Subcutaneous abdominal adipose tissue (tissue), 5 donors: ENCODE data around the gene CCDC174.

Source experiments
- H3K27ac ChIP-seq: one replicate; pipeline ENCODE4 v1.7.0; 2013; ENCODE audit warnings: low read depth, mild to moderate bottlenecking, inconsistent platforms, low read length, moderate library complexity
- H3K27me3 ChIP-seq, 5 donors: one replicate each; pipeline ENCODE4 v1.7.0; 2013; ENCODE audit warnings: low read length in 5 of 5, inconsistent platforms in 1 of 5; ENCODE audit not compliant: control insufficient read depth in 5 of 5, insufficient read depth in 4 of 5
- H3K36me3 ChIP-seq, 5 donors: one replicate each; pipeline ENCODE4 v1.7.0; 2013; ENCODE audit warnings: low read length in 5 of 5; ENCODE audit not compliant: control insufficient read depth in 5 of 5, insufficient read depth in 5 of 5
- H3K4me1 ChIP-seq, 5 donors: one replicate each; pipeline ENCODE4 v1.7.0; 2013; ENCODE audit warnings: low read length in 5 of 5, mild to moderate bottlenecking in 3 of 5, moderate library complexity in 1 of 5; ENCODE audit not compliant: control insufficient read depth in 5 of 5, insufficient read depth in 5 of 5
- H3K4me3 ChIP-seq, 5 donors: one replicate each; pipeline ENCODE4 v1.7.0; 2013; ENCODE audit warnings: low read length in 5 of 5, low read depth in 1 of 5
- H3K9ac ChIP-seq, 5 donors: one replicate each; pipeline ENCODE4 v1.7.0; 2013; ENCODE audit warnings: low read length in 5 of 5, mild to moderate bottlenecking in 4 of 5, moderate library complexity in 3 of 5
- H3K9me3 ChIP-seq, 5 donors: one replicate each; pipeline ENCODE4 v1.7.0; 2013; ENCODE audit warnings: low read length in 5 of 5; ENCODE audit not compliant: control insufficient read depth in 5 of 5
- donor health status: healthy.
- donor health status: healthy.
- donor health status: healthy.
- donor health status: healthy.
- donor health status: healthy.

Gene CCDC174

GRCh38 chr3:14691719-14692118, 40.2 kb downstream of the CCDC174 start:
- peaks cover 0 to 3% (median 0%) of the 10 kb centered on the region in 5 donors for H3K9me3 ChIP-seq
- H3K4me1 ChIP-seq: no peaks in the 10 kb centered on the region
- H3K4me3 ChIP-seq: no peak overlapping the region
- H3K9ac ChIP-seq: no peak overlapping the region
- H3K27ac ChIP-seq: no peak overlapping the region
- no peaks in the 10 kb centered on the region for H3K36me3 ChIP-seq
- H3K27me3 ChIP-seq: peaks cover 0 to 8% (median 0%) of the 10 kb centered on the region in 5 donors

DNA sequence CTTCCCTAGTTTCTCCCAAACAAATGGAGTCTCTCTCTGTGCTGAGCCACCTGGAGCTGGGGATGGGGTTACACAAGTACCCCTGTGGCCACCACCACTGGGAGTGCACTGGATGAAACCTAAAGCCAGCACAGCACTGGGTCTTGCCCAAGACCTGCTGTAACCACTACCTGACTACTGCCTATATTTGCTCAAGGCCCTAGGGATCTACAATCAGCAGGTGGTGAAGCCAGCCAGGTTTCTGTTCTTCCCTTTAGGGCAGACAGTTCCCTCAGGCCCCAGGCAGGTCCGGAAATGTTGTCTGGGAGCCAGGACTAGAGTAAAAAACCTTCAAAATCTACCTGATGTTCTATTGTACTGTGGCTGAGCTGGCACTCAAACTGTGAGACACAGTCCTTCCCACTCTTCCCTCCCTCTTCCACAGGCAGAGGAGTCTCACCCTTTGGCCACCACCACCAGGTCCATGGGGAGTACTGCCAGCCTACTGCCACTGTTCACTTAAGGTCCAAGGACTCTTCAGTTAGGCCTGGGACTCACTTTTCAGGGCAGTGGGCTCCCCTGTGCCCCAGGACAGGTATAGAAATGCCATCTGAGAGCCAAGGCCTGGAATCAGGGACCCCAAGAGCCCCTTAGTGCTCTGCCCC, 47.2 kb downstream of the CCDC174 start:
- Histone ChIP-seq H3K9ac (no peak overlapping the region), H3K9me3 (peaks cover 0 to 2% (median 0%) of the 10 kb centered on the region in 5 donors), H3K4me3 (no peak overlapping the region), H3K27ac (no peak overlapping the region), H3K27me3 (no peaks in the 10 kb centered on the region), H3K36me3 (no peaks in the 10 kb centered on the region), H3K4me1 (no peaks in the 10 kb centered on the region)

- no peak overlapping the region for H3K27ac ChIP-seq
- H3K4me1 ChIP-seq: no peaks in the 10 kb centered on the region
- no peaks in the 10 kb centered on the region for H3K36me3 ChIP-seq
- no peaks in the 10 kb centered on the region for H3K27me3 ChIP-seq
- no peaks in the 10 kb centered on the region for H3K9me3 ChIP-seq
- H3K4me3 ChIP-seq: no peak overlapping the region
- H3K9ac ChIP-seq: no peak overlapping the region
Observed at GRCh38 chr3:14699643-14700042, 48.1 kb downstream of the CCDC174 start.

DNA sequence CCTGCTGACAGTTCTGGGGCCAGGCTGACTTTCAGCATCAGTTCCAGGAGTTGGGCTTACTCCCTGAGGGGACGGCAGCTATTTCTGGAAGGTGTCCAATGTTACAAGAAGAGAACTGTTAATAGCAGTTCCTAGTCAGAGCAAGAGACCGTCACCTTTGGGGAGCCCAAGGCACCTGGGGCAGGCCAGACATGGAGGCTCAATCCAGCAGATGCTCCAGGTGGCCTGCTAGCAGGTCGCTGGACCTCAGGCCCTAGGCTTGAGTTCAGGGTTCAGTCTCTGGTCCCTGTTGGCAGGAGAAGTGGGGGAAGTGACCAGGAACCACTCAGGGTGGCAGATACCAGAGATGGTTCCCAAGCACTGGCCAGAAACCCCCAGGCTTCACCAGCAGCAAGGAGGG, 49.3 kb downstream of the CCDC174 start:
- Histone ChIP-seq H3K4me1 (no peaks in the 10 kb centered on the region), H3K4me3 (no peak overlapping the region), H3K9ac (no peak overlapping the region), H3K9me3 (no peaks in the 10 kb centered on the region), H3K36me3 (no peaks in the 10 kb centered on the region), H3K27ac (no peak overlapping the region), H3K27me3 (no peaks in the 10 kb centered on the region)

DNA sequence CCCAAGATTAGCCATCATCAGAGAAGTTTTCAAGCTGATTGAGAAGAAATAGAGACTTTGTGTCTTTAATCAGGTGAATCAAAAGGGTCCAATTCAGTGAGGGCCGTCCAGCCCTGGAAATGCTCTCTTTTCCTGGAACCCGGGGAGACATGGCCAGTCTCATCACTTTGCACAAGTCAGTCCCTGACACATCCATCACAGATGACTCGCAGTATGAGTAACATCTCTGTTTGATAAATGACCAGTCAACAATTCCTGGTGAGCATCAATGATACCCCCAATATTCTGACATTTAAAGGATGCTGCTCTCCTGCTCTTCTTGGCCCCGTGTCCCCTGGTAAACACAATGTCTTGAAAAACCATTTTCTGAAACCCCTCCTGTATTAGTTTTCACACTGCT, 50.1 kb downstream of the CCDC174 start:
- Histone ChIP-seq H3K9me3 (no peaks in the 10 kb centered on the region), H3K27me3 (no peaks in the 10 kb centered on the region), H3K27ac (no peak overlapping the region), H3K4me3 (no peak overlapping the region), H3K36me3 (no peaks in the 10 kb centered on the region), H3K9ac (no peak overlapping the region), H3K4me1 (no peaks in the 10 kb centered on the region)

DNA sequence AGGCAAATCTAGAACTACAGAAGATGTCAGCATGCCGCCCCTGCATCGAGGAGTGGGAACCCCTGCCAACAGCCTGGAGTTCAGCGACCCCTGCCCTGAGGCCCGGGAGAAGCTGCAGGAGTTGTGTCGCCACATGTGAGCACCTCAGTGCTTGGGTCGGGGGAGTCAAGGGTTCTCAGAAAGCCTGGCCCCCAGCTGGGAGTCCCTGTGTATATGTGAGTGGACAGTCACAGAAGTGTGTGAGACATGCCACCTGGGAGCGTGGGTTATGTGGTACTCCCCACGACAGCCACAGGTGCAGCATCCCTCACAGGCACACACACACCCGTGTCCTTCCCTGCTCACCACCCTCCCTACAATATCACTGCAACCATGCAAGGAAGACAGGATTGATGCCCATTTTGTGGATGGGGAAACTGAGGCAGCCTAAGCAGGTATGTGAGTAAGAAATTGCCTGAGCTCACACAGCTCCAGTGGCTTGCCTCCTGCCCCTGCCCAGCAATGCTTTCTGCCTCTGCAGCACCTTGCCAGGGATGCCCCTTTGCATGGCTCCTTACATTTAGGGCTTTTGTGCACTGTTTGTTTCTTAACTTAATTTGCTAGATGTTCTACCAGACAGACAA, 51.7 kb downstream of the CCDC174 start:
- no peaks in the 10 kb centered on the region for H3K36me3 ChIP-seq
- no peak overlapping the region for H3K27ac ChIP-seq
- no peak overlapping the region for H3K9ac ChIP-seq
- no peak overlapping the region for H3K4me3 ChIP-seq
- H3K27me3 ChIP-seq: no peaks in the 10 kb centered on the region
- H3K9me3 ChIP-seq: no peaks in the 10 kb centered on the region
- H3K4me1 ChIP-seq: no peaks in the 10 kb centered on the region

DNA sequence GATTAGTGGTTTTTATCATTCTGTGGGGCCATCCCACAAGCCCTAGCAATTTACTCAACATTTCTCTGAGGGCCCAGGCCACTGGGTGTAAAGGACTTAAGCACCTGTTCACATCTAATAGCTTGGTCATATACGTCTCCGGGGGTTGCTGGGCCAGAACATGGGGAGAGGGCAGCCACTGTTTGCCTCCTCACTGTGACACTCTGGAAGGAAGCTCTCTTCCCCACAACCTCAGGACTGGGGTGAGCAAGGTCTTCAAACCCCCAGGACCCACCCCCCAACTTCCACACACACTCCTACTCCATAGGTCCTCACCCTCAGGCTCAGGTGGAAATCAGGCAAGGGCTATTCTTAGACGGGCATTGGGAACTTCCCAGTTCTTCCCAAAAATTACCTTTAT, 52.2 kb downstream of the CCDC174 start:
- no peak overlapping the region for H3K9ac ChIP-seq

GRCh38 chr3:14706096-14706495, 54.5 kb downstream of the CCDC174 start:
- Histone ChIP-seq H3K27me3 (no peaks in the 10 kb centered on the region), H3K4me1 (no peaks in the 10 kb centered on the region)

More for the DNA sequence above, 52.2 kb downstream of the CCDC174 start:
- Histone ChIP-seq H3K27me3 (no peaks in the 10 kb centered on the region), H3K4me3 (no peak overlapping the region), H3K4me1 (no peaks in the 10 kb centered on the region), H3K27ac (no peak overlapping the region), H3K36me3 (no peaks in the 10 kb centered on the region), H3K9me3 (no peaks in the 10 kb centered on the region)

GRCh38 chr3:14716591-14716990, 65.0 kb downstream of the CCDC174 start:
- H3K4me3 ChIP-seq: no peak overlapping the region
- H3K36me3 ChIP-seq: no peaks in the 10 kb centered on the region
- no peak overlapping the region for H3K27ac ChIP-seq
- H3K27me3 ChIP-seq: no peaks in the 10 kb centered on the region
- H3K4me1 ChIP-seq: no peaks in the 10 kb centered on the region
- peaks cover 0 to 10% (median 8%) of the 10 kb centered on the region in 5 donors for H3K9me3 ChIP-seq
- H3K9ac ChIP-seq: no peak overlapping the region

More at GRCh38 chr3:14706096-14706495, 54.5 kb downstream of the CCDC174 start:
- Histone ChIP-seq H3K9me3 (no peaks in the 10 kb centered on the region), H3K36me3 (no peaks in the 10 kb centered on the region), H3K27ac (no peak overlapping the region), H3K9ac (no peak overlapping the region), H3K4me3 (no peak overlapping the region)

GRCh38 chr3:14717307-14717706, 65.7 kb downstream of the CCDC174 start:
- Histone ChIP-seq H3K4me3 (no peak overlapping the region), H3K27ac (no peak overlapping the region), H3K4me1 (no peaks in the 10 kb centered on the region)

More at GRCh38 chr3:14717307-14717706, 65.7 kb downstream of the CCDC174 start:
- Histone ChIP-seq H3K27me3 (no peaks in the 10 kb centered on the region), H3K9ac (no peak overlapping the region), H3K36me3 (no peaks in the 10 kb centered on the region), H3K9me3 (peaks cover 0 to 9% (median 6%) of the 10 kb centered on the region in 5 donors)
